Measurements from ENCODE around the gene PFKFB3. TPM values are rescaled to one million over a fixed set of nuclear protein-coding genes. Genes with fewer than 3 reads are reported as not detected.

The PFKFB3 gene
- total RNA-seq, 1 donor from 2014 or later: 37.9 TPM

DNA sequence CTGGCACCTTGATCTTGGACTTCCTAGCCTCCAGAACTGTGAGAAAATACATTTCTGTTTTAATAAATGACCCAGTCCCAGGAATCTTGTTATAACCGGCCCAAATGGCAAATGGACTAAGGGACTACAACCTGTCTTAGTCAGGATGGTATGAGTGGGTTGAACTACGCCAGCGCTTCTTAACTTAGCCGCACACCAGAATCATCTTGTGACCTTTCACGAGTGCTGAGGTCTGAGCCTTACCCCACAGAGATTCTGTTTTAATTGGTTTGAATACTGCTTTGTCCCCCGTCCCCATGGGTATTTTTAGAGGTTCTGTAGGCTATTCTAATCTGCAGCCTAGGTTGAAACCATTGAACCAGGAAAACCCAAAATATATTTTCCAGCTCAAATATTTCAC is 48.0 kb downstream of the PFKFB3 start:
- H3K27me3 Mint-ChIP-seq (ENCODE audit: unreplicated experiment): no peaks in the 10 kb centered on the region
- H3K4me3 Mint-ChIP-seq (ENCODE audit: unreplicated experiment): no peak overlapping the region
- no peak overlapping the region for H3K27ac Mint-ChIP-seq (ENCODE audit: unreplicated experiment)
- H3K36me3 Mint-ChIP-seq (ENCODE audit: unreplicated experiment): no peaks in the 10 kb centered on the region
- DNase-seq (ENCODE audit: extremely low spot score, unreplicated experiment): no peak
- no peaks in the 10 kb centered on the region for H3K4me1 Mint-ChIP-seq (ENCODE audit: unreplicated experiment)
- no peaks in the 10 kb centered on the region for H3K9me3 Mint-ChIP-seq (ENCODE audit: unreplicated experiment)
- TF ChIP-seq, protein P1, sequence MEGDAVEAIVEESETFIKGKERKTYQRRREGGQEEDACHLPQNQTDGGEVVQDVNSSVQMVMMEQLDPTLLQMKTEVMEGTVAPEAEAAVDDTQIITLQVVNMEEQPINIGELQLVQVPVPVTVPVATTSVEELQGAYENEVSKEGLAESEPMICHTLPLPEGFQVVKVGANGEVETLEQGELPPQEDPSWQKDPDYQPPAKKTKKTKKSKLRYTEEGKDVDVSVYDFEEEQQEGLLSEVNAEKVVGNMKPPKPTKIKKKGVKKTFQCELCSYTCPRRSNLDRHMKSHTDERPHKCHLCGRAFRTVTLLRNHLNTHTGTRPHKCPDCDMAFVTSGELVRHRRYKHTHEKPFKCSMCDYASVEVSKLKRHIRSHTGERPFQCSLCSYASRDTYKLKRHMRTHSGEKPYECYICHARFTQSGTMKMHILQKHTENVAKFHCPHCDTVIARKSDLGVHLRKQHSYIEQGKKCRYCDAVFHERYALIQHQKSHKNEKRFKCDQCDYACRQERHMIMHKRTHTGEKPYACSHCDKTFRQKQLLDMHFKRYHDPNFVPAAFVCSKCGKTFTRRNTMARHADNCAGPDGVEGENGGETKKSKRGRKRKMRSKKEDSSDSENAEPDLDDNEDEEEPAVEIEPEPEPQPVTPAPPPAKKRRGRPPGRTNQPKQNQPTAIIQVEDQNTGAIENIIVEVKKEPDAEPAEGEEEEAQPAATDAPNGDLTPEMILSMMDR (IDR thresholded peaks at IDR 0.05): no peak

DNA sequence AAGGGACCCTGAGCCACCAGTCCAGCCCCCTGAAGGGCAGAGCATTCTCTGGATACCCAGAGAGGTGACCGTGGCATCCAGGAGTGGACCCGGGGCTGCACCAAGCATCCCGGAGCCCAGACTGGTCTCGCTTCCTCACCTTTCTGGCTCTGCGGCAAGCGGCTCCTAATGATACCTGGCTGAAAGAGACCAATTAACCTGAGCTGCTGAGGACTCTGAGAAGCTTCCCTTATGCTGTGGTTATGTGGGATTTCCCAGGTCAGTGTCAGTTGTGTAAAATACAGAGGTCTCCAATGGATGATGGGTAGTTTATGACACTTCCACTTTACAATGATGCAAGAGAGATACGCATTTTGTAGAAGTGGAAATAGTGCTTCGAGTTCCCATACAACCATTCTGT is 51.5 kb downstream of the PFKFB3 start:
- Mint-ChIP-seq H3K27me3 (ENCODE audit: unreplicated experiment) (no peaks in the 10 kb centered on the region), H3K4me1 (ENCODE audit: unreplicated experiment) (no peaks in the 10 kb centered on the region), H3K4me3 (ENCODE audit: unreplicated experiment) (no peak overlapping the region), H3K36me3 (ENCODE audit: unreplicated experiment) (no peaks in the 10 kb centered on the region), H3K27ac (ENCODE audit: unreplicated experiment) (no peak overlapping the region), H3K9me3 (ENCODE audit: unreplicated experiment) (no peaks in the 10 kb centered on the region)
- no peak for DNase-seq (ENCODE audit: extremely low spot score, unreplicated experiment)
- TF ChIP-seq, protein P1 (IDR thresholded peaks at IDR 0.05): no peak

DNA sequence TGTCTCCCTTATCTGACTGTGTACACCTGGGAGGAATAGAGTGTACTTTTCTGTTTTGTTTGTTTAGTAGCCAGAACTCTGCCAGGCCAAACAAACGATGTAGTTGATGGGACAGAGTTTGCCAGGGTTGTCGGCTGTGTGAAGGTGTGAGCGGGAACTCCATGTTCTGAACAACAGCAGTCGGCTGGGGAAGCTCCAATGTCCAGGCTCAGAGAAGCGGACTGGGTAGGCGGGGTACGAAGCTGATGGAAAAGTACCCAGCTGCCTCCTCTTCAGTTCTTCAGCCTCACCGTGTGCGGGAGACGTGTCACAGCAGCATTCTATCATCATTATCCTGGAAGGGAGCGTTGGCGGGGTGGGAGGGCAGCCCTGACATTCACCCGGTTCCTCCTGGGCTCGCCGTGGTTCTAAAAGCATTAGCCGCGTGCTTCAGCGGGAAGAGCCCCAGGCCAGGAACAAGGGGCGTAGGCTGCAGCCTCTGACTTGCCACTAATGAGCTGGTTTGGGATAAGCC is 52.9 kb downstream of the PFKFB3 start:
- Mint-ChIP-seq H3K36me3 (ENCODE audit: unreplicated experiment) (no peaks in the 10 kb centered on the region), H3K4me3 (ENCODE audit: unreplicated experiment) (no peak overlapping the region), H3K27ac (ENCODE audit: unreplicated experiment) (no peak overlapping the region), H3K4me1 (ENCODE audit: unreplicated experiment) (no peaks in the 10 kb centered on the region), H3K27me3 (ENCODE audit: unreplicated experiment) (no peaks in the 10 kb centered on the region), H3K9me3 (ENCODE audit: unreplicated experiment) (no peaks in the 10 kb centered on the region)
- TF ChIP-seq, protein P1 (IDR thresholded peaks at IDR 0.05): no peak
- no peak for DNase-seq (ENCODE audit: extremely low spot score, unreplicated experiment)

DNA sequence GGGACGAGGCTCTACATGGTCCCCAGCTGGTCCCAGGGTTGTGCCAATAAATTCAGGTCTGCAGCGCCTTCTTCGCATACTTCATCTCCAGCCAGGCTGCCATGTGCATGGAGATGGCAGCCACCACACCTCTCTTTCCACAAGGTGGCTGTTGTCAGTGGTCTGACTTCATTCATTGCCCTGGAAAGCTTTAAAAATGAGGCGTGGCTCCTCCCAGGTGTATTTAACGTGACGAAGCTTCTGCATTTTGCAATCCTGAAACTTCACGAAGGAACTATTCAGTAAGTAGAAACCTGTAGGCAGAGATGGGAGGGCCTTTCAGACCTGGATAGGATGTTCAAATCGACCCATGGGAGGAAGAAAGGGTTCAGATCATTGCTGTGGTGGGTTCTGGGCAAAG is 53.7 kb downstream of the PFKFB3 start:
- H3K4me1 Mint-ChIP-seq (ENCODE audit: unreplicated experiment): no peaks in the 10 kb centered on the region
- H3K4me3 Mint-ChIP-seq (ENCODE audit: unreplicated experiment): no peak overlapping the region
- no peak for DNase-seq (ENCODE audit: extremely low spot score, unreplicated experiment)
- peaks cover 5% of the 10 kb centered on the region for H3K9me3 Mint-ChIP-seq (ENCODE audit: unreplicated experiment)
- no peaks in the 10 kb centered on the region for H3K36me3 Mint-ChIP-seq (ENCODE audit: unreplicated experiment)
- H3K27me3 Mint-ChIP-seq (ENCODE audit: unreplicated experiment): no peaks in the 10 kb centered on the region
- H3K27ac Mint-ChIP-seq (ENCODE audit: unreplicated experiment): no peak overlapping the region
- TF ChIP-seq, protein P1 (IDR thresholded peaks at IDR 0.05): no peak

DNA sequence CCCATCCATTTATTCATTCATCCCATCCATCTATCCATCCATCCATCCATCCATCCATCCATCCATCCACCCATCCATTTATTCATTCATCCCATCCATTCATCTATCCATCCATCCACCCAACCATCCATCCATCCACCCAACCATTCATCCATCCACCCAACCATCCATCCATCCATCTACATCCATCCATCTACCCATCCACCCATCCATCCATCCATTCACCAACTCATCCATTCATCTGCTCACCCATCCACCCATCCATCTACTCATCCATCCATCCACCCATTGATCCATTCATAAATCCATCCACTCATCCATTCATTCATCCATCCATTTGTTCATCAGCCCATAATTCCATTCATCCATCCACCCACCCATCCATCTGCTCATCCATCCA is 56.4 kb downstream of the PFKFB3 start:
- Mint-ChIP-seq H3K4me1 (ENCODE audit: unreplicated experiment) (peaks cover 5% of the 10 kb centered on the region), H3K36me3 (ENCODE audit: unreplicated experiment) (no peaks in the 10 kb centered on the region), H3K27me3 (ENCODE audit: unreplicated experiment) (no peaks in the 10 kb centered on the region), H3K9me3 (ENCODE audit: unreplicated experiment) (peaks cover 5% of the 10 kb centered on the region), H3K27ac (ENCODE audit: unreplicated experiment) (no peak overlapping the region), H3K4me3 (ENCODE audit: unreplicated experiment) (no peak overlapping the region)
- DNase-seq (ENCODE audit: extremely low spot score, unreplicated experiment): no peak
- TF ChIP-seq, protein P1 (IDR thresholded peaks at IDR 0.05): no peak
